Measurements from ENCODE around the gene PARPBP. TPM values are rescaled to one million over a fixed set of nuclear protein-coding genes. Genes with fewer than 3 reads are reported as not detected.
"Not testable (repeated sequence)": the region's sequence is repeated elsewhere in the genome, so short reads cannot be mapped to it uniquely, and the experiment has no call there.

PARPBP gene
- total and polyA plus RNA-seq, 10 donors: 2.9 to 7.7 (median 5.1) TPM

GRCh38 chr12:102232446-102232845, 112.5 kb downstream of the PARPBP start:
- H3K36me3 ChIP-seq: no peaks in the 10 kb centered on the region
- H3K27me3 ChIP-seq (replicated peaks in 1 of 7): no peaks in the 10 kb centered on the region
- intact Hi-C loops (cut with DNase I; ENCODE audit: low total_unique reads): no loop called here
- TF ChIP-seq POLR2AphosphoS5 (IDR thresholded peaks at IDR 0.05) (no peak), POLR2A (IDR thresholded peaks at IDR 0.05) (no peak)
- DNase-seq: no peak
- H3K9me3 ChIP-seq: peaks cover 0 to under 1% (median 0%) of the 10 kb centered on the region in 8 donors
- no peaks in the 10 kb centered on the region for H3K4me1 ChIP-seq
- no peak overlapping the region for H3K4me3 ChIP-seq
- H3K27ac ChIP-seq: no peak overlapping the region
- 83 to 100% (median 97%) methylated on average over 1 of the region's 1 CpG for WGBS, 5 donors

GRCh38 chr12:102234599-102234998, 114.6 kb downstream of the PARPBP start:
- no peak overlapping the region for H3K27ac ChIP-seq
- H3K9me3 ChIP-seq: peaks cover 0 to 7% (median 0%) of the 10 kb centered on the region in 8 donors
- no peaks in the 10 kb centered on the region for H3K27me3 ChIP-seq (replicated peaks in 1 of 7)
- 77 to 93% (median 85%) methylated on average over 2 of the region's 2 CpGs for WGBS, 5 donors
- intact Hi-C loops (cut with DNase I; ENCODE audit: low total_unique reads): no loop called here
- H3K4me1 ChIP-seq: no peaks in the 10 kb centered on the region
- no peak for DNase-seq
- H3K36me3 ChIP-seq: no peaks in the 10 kb centered on the region
- H3K4me3 ChIP-seq: no peak overlapping the region
- TF ChIP-seq CTCF (IDR thresholded peaks at IDR 0.05 in 8 of 11, conservative IDR thresholded peaks at IDR 0.05 in 3 of 11) (no peak), POLR2A (IDR thresholded peaks at IDR 0.05) (no peak), POLR2AphosphoS5 (IDR thresholded peaks at IDR 0.05) (no peak)

GRCh38 chr12:102240859-102241258, 120.9 kb downstream of the PARPBP start:
- H3K4me3 ChIP-seq: not testable (repeated sequence)

More at GRCh38 chr12:102240859-102241258, 120.9 kb downstream of the PARPBP start:
- H3K4me1 ChIP-seq; H3K36me3 ChIP-seq; DNase-seq; intact Hi-C loops (cut with DNase I; ENCODE audit: low total_unique reads); H3K27me3 ChIP-seq (replicated peaks in 1 of 7); H3K27ac ChIP-seq: not testable (repeated sequence)
- H3K9me3 ChIP-seq: peaks cover 0 to 30% (median 14%) of the 10 kb centered on the region in 8 donors
- 93 to 100% (median 96%) methylated on average over 2 of the region's 2 CpGs for WGBS, 5 donors

Small RNA genes lying within 50 kb of the gene (small RNA-seq; reads per million reads assigned to genes)
- gene RN7SL793P: 0 reads per million in 4 donors

Other genes starting within 250 kb of the PARPBP start
- gene DRAM1, start 242.6 kb upstream of the PARPBP start, total RNA-seq: 10 to 100 TPM; 12.4 to 43.1 (median 19.6) TPM
- 10 to 100 TPM in 2 of 3 donors, 1 to 10 TPM in 1; 8.4 to 15.5 (median 10.8) TPM for gene DRAM1, start 242.6 kb upstream of the PARPBP start, polyA plus RNA-seq
- 10 to 100 TPM; 36.6 to 77.7 (median 49.6) TPM for gene WASHC3, start 58.2 kb upstream of the PARPBP start, total RNA-seq
- 10 to 100 TPM; 30.2 to 47.9 (median 33.5) TPM for gene WASHC3, start 58.2 kb upstream of the PARPBP start, polyA plus RNA-seq
- gene NUP37, start 69 bp upstream of the PARPBP start, total RNA-seq: 10 to 100 TPM; 14.8 to 26.5 (median 19.2) TPM
- gene NUP37, start 69 bp upstream of the PARPBP start, polyA plus RNA-seq: 10 to 100 TPM; 11.2 to 23.0 (median 18.1) TPM
- 1 to 10 TPM in 1 of 7 donors, not detected in 6; 2.4 TPM for gene PMCH, start 77.7 kb downstream of the PARPBP start, total RNA-seq
- under 1 TPM; 0.17 to 0.80 (median 0.48) TPM for gene PMCH, start 77.7 kb downstream of the PARPBP start, polyA plus RNA-seq